Fibroblast of the aortic adventitia (primary cell): ENCODE measurements around the gene PHLDA2. TPM values are rescaled to one million over a fixed set of nuclear protein-coding genes. Genes with fewer than 3 reads are reported as not detected.

Experiments used
- DNase-seq: peaks from one replicate; pipeline ENCODE4 v3.0.0-alpha.2; 2010; ENCODE audit warnings: low read depth
- H3K4me3 ChIP-seq: 2 replicates; pipeline ENCODE4 v1.5.1; 2011; ENCODE audit warnings: low read depth, mild to moderate bottlenecking, control low read depth, low read length, moderate library complexity
- total RNA-seq: library from RNA; depleted of rRNA; stranded (reverse); fragments of >200 nt; gene quantifications from 2 replicates; pipeline ENCODE4 v1.2.3, GENCODE V29; 2012; ENCODE audit warnings: low replicate concordance
- TF ChIP-seq, protein P1 (sequence below): IDR thresholded peaks from 2 replicates; pipeline ENCODE4 v1.5.1; 2011; ENCODE audit warnings: mild to moderate bottlenecking, low read length, control low read depth, inconsistent platforms; ENCODE audit not compliant: insufficient read depth

PHLDA2 gene
- total RNA-seq, 1 donor, result 3.8 TPM

DNA sequence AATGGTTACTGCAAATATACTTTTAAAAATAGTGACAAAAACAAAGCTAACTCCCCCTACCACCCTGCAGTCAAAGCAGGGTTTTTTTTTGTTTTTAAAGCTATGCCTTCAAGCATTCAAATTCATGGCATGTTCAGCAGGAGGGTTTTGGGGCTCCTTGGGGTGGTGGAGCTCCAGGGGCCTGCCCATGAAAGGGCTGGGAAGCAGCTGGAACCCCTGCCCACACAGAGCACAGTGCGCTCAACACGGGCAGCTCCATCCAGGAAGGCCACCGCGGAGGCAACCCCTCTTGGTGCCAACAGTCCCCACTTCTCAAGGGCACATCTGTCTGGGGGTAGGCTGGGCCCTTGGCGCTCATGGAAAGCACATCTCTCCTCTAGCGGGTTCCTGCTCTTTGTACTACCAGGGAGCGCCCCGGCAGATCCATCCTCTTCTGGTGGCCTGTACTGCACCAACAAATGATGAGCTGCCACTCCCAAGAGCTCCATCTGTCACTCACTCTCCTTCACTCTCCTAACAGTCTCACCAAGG is 16.6 kb upstream of the PHLDA2 start:
- TF ChIP-seq, protein P1, sequence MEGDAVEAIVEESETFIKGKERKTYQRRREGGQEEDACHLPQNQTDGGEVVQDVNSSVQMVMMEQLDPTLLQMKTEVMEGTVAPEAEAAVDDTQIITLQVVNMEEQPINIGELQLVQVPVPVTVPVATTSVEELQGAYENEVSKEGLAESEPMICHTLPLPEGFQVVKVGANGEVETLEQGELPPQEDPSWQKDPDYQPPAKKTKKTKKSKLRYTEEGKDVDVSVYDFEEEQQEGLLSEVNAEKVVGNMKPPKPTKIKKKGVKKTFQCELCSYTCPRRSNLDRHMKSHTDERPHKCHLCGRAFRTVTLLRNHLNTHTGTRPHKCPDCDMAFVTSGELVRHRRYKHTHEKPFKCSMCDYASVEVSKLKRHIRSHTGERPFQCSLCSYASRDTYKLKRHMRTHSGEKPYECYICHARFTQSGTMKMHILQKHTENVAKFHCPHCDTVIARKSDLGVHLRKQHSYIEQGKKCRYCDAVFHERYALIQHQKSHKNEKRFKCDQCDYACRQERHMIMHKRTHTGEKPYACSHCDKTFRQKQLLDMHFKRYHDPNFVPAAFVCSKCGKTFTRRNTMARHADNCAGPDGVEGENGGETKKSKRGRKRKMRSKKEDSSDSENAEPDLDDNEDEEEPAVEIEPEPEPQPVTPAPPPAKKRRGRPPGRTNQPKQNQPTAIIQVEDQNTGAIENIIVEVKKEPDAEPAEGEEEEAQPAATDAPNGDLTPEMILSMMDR, result no peak
- H3K4me3 ChIP-seq, result no peak overlapping the region
- DNase-seq, result no peak

DNA sequence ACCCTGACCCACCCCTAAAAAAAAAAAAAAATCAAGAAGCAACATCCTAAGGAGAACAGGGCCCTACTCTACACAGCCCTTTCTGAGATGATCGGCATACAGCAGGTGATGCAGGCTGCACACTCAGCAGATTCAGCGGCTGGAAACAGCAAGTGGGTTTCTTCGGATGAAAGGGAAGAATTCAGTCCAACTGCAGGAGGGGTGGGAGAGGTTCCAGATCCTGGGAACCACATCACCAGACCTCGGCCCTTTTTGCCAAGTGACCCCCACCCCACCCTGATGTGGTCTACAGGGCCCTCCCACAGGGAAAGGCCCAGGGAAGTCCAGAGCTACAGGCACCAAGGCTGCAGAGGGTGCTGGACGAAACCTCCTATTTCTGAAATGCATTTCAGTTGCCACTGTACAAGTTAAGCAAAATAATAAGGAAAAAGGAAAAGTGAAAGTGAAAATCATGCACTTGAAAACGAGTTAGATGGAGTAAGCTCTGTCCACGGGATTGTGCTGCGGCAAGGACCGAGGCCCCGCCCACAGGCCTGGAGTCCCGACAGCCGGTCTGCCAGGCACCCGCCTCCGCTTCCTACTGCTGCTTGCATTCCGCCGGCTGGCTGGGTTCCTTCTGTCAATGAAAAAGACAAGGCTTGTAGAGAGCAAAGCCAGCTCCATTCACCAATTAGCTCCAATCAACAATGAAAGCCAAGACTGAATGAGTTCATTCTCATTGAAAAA is 16.0 kb upstream of the PHLDA2 start:
- TF ChIP-seq, protein P1, result no peak
- H3K4me3 ChIP-seq, result peak overlapping the region; percentile 60
- DNase-seq, result peak; percentile 91

DNA sequence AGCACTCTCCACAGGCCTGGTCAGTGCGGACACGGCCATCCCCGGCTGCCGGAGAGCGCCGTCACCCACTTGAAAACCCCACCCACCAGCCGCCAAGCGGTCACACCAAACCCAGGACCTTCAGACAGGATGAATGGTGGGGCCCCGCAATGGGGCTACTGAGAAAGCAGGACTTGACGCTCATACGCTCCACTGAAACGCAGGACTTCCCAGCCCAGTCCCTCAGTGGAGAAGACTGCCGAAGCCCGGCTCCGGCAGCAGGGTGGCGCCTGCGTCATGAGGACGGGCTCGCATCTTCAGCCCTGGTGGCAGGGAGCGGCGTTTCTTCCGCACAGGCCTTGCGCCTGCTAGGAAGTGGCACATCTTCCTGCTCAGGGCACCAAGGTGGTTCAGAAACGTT is 15.3 kb upstream of the PHLDA2 start:
- no peak overlapping the region for H3K4me3 ChIP-seq
- DNase-seq, result no peak
- TF ChIP-seq, protein P1, result no peak

DNA sequence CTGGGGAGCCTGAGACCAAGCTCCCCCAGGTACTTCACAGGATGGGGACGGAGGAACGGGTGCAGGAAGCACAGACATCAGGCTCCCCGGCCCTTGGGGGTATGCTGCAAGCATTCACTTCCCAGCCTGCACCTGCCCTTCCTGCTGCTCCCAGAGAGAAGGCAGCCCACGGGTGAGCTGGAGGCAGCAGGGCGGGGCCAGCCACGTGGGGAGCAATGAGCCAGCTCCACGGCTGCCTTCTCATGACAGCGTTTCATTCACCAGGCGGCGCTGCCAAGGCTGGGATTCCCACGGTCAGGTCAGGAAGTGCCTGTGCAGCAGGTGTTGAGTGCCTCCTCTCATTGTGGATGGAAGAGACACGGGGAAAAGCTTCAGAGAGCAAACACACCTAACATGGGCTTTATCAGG is 14.5 kb upstream of the PHLDA2 start:
- no peak overlapping the region for H3K4me3 ChIP-seq
- DNase-seq, result no peak
- TF ChIP-seq, protein P1, result no peak

DNA sequence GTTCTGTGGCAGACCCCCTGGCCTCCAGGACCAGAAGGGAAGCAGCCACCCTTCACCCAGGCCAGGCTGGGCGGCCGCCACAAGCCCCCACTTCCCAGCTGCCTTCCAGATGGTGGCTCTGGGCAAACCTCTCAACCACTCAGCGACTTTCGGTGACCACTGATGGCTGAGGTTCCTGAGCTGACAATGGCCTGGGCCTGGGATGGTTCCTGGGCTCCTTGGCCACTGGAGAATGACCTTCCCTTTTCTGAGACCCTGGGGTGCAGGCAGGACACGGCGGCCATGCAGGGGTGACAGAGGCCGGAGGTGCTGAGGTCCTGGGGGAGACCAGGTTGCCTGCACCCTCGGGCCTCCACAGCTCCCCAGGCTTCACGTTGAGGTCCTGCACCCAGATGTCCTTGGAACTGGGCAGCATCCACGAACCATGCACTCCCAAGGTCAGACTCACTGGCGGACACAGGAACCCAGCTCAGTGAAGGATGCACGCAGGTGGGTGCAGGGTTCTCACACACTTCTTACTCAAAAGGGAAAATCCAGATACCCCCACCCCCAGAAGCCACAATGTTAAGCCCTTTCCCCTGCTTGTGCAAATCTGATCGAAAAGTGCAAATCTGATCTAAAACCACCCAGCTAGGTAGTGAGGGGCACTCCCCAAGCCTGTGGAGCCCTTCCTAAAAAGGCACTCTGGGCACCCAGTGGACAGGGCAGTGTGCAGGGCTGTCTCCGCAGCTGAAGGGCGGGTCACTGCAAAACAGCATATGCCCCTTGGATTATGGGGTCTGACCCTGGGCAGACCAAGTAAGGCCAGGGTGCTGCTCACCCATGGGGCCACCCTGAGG is 13.9 kb upstream of the PHLDA2 start:
- DNase-seq, result no peak
- TF ChIP-seq, protein P1, result no peak
- H3K4me3 ChIP-seq, result no peak overlapping the region

DNA sequence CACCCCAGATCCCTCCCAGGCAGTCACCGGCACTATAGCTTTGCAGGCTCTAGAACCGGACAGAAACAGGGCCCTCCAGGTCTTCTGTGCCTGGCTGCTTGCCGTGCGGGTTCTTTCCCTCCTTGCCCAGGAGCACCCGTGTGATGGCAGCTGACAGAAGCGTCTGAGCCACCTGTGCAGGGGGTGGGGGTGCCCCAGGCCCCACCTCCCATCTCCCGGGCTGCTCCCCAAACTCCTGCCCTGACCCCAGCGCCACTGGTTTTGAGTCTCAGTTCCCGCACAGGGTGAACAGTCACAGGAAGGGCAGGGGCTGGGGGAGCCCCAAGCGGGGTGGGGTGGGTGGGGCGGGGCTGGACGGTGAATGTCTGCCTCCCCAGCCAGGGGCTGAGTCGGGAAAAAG is 13.2 kb upstream of the PHLDA2 start:
- TF ChIP-seq, protein P1, result no peak
- no peak for DNase-seq
- no peak overlapping the region for H3K4me3 ChIP-seq
